ENCODE measurements around the gene SPACA6.

- TF ChIP-seq CTCF (IDR thresholded peaks at IDR 0.05): no peak
- TF ChIP-seq ZFX (IDR thresholded peaks at IDR 0.05; ENCODE audit: borderline replicate concordance): no peak
Measured at GRCh38 chr19:51754770-51755169, 61.6 kb downstream of the SPACA6 start.
